GM18508 (cell line): ENCODE data around the gene CEP63.
"Not testable (repeated sequence)": the region's sequence is repeated elsewhere in the genome, so short reads cannot be mapped to it uniquely, and the experiment has no call there.

Source experiments
- ATAC-seq: cut with Tn5 transposase; IDR thresholded peaks from one replicate; pipeline ENCODE4 v1.9.1; 2021; ENCODE audit warnings: moderate number of reproducible peaks; ENCODE audit not compliant: insufficient read depth, unreplicated experiment

CEP63 gene

DNA sequence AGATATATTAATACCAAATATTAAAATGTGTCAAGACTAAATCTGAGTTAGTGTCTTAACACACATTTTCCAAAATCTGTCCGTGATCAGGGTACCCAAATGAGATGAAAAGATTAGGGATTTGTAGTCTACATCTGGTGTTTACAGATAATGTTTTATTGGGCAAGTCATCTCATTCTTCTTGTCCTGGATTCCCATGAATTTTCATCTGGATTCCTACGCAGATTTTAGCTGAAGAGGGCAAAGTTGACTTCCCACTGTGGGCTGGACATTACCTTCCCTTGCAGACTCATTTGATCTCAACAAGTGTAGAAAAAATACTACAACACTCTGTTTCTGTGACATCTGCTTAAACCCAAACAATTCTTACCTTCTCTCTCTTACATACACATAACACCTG lies 79.1 kb downstream of the CEP63 start:
- ATAC-seq: no peak

DNA sequence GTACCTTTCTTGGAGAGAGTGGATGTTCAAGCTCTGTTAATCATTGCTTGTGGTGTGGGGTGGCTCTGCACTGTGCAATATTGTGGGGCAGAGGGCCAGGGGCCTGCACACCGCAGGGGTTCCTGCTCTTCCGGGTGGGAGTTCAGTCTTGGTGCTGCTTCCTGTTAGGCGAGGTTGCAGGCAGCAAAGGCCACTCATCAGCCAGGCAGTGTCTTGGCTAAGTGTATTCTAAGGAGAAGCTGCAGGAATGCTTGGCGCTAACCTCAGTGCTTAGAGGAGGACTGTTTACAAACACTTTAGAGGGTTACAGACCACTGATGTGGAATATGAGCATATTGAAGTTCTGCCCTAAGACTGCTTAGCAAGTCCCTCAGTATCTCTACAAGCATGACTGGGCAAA lies 81.7 kb downstream of the CEP63 start:
- ATAC-seq: no peak

DNA sequence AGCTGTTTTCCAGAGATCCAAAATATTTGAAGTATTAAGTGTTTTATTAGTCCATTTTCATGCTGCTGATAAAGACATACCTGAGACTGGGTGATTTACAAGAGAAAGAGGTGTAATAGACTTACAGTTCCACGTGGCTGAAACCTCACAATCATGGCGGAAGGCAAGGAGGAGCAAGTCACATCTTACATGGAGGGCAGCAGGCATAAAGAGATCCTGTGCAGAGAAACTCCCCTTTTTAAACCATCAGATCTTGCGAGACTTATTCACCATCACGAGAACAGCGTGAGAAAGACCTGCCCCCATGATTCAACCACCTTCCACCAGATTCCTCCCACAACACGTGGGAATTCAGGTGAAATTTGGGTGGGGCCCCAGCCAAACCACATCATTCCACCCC lies 82.9 kb downstream of the CEP63 start:
- no peak for ATAC-seq

DNA sequence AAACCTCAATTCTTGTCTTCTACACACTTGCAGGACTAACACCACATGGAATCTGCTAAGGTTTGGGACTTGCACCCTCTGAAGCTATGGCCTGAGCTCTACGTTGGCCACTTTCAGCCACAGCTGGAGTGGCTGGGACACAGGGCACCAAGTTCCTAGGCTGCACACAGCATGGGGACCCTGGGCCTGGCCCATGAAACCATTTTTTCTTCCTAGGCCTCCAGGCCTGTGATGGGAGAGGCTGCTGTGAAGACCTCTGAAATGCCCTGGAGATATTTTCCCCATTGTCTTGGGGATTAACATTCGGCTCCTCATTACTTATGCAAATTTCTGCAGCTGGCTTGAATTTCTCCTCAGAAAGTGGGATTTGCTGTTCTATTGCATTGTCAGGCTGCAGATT lies 84.0 kb downstream of the CEP63 start:
- ATAC-seq: not testable (repeated sequence)

DNA sequence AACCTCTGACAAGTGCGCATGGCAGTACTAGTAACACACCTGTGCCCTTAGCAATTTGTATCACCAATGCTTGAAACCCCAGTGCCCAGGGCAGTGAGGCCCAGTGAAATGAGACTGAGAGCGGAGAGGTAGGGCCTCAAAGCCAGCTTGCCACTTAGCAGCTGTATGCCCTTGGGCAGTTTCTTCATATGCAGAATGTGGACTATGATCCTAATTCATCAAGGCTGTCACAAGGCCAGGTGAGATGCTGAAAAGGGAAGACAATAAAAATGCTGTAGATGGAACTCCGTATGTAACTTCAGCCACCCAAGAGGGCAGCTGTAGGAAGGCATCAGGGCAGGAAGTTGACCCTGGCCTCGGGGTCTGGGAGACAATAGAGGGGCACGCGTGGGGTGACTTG lies 90.6 kb downstream of the CEP63 start:
- ATAC-seq: no peak

DNA sequence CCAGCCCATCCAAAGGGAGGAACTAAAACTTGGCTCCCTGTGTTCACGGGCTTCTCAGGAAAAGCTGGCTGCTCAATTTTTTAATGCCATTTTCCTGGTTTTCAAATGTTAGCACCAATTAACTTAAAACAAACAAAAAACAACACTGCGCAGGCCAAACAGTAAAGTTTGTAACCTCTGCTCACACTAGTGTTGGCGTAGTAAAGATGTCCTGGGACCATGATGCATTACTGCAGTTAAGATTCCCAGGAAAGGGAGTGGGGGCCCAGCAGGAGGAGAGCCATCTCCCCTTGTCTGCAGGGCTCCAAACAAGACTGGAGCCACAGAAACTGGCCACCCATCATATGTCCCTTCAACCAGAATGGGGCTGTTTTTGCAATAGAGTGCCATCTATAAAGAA lies 91.0 kb downstream of the CEP63 start:
- ATAC-seq: no peak

DNA sequence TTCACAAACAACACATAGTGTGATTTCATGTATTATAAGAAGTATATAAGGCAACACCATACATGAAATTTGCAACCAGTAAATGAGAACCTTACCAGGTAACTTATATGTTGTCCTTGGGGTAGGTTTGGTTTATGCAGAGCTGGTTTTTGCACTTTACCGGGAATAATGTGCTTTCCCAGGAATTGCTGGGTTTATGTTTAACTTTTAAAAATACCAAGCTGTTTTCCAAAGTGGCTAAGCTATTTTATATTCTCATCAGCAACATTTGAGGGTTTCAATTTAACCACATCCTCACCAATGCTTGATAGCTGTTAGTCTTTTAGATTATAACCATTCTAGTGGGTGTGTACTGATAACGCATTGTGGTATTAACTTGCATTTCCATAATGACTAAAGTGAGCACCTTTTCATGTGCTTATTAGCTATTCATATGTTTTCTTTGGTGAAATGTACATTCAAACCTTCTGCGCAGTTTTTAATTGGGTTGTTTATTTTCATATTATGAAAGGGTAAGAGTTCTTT lies 93.3 kb downstream of the CEP63 start:
- no peak for ATAC-seq

DNA sequence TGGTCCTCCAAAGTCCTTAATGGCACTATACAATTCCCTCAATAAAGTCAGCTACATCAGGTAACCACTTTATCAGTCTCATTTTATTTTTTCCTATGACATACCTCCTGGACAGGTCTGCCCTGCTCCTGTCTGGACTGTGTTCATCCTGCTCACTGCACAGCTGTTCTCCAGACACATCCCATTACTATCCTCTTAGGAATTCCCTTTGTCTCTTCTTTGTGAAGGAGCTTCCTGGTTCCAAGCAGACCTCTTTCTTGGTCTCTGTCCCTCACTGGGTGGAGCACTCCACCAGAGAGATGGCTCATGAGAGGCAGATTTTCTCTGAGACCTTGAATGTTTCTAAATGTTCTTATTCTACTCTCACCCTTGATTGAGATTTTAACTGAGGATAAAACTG lies 104.9 kb downstream of the CEP63 start:
- ATAC-seq: no peak

DNA sequence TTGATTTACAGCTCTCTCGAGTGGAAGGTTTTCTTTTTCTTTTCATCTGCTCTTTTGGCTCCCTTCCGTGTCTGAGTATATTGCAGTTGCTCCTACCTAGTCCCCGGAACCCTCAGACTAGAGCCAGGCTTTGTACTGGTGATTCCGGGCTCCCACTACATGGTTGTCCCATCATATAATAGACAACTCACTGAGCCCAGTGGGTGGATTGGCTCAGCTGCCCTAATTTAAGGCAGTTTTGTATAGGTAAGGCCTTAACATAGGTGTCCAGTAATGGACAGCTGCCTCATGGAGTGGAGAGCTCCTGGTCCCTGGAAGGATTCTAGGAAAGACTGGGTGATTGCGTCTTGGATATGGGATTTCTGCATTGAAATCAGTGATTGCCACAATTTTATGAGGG lies 106.9 kb downstream of the CEP63 start:
- ATAC-seq: no peak

DNA sequence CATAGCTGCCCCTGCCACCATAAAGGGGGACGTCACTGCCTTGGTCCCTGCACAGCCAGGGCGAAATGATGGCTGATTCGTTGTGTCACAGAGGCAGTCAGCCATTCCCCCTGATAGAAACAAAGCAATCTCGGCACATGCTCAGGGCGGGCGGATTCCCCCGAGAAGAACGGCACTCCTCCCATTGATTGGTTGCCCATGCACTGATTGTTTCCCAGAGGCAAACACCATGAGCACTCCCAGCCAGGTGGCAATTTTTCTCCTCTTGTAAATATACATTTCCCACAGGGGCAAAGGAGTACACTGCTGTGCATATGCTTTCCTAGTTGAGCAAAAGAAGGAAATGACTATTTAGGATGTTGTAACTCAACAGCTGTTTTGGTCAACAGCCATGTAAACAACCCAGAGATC lies 108.5 kb downstream of the CEP63 start:
- no peak for ATAC-seq

DNA sequence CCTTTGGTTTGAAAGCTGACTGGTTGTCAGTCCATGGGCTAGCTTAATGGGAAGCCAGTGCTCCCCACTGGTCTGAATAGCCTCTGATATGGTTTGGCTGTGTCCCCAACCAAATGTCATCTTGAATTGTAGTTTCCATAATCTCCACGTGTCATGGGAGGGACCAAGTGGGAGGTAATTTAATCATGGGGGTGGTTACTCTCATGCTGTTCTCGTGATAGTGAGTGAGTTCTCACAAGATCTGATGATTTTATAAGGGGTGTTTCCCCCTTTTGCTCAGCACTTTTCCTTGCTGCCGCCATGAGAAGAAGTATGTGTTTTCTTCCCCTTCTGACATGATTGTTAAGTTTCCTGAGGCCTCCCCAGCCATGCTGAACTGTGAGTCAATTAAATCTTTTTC lies 109.1 kb downstream of the CEP63 start:
- not testable (repeated sequence) for ATAC-seq

DNA sequence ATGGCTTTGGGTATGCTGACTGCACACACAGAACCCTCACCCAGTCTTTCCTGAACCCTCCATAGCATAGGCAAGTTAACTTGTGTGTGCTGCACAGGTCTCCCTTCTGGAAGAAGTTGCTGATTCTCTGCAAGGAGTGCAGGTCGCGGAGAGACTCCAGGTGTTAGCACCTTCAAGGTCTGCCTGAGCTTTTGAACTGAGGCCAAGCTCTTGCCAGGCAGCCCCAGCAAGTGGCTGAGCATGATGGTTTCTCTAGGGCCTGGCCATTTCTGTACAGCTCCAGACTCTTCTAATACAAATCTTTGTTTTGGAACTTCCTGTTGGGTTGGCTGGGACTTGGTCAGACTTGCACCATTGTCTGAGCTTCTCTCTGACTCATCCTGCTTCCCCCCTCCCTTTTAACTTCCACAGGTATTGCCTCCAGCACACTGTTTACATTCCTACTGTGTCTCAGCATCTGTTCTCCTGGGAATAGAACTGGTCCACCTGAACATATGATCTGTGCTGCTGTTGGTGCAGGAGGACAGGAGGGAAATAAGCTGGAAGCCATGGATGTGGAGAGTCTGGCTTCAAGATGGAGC lies 111.6 kb downstream of the CEP63 start:
- ATAC-seq: no peak

DNA sequence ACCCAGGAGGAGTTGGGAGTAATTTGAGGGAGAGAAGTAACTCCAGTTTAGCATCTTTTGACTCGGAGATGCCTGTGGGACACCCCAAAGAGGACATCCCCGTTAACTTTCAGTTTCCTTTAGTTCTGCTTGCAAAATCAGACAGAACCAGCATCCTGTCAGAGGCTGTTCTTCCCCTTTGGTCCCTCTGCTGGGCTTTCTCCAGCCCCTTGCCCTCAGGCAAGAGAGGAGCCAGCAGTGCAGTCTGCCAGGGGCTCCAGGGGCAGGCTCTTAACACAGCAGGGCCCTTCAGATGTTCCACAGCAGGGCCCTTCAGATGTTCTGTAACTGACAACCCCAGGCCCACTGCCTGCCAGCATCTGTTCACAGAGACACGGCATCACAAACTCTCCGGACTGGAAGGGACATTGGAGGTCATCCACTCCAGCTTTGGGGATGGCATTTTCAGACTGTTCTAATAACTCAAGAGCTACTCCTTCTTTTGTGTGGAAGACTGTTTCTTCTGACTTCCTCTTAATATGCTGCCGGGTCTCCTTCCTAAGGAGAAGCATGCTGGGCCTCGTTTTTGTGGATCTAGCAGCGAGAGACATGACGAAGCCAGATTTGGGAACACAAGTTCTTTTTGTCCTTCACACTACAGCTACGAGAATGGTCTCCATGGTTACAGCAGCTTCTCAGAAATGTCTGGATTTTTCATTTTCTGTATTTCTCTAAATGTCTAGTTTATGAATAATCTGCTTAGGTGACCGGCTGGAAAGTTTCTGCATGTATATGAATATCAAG lies 113.1 kb downstream of the CEP63 start:
- no peak for ATAC-seq

DNA sequence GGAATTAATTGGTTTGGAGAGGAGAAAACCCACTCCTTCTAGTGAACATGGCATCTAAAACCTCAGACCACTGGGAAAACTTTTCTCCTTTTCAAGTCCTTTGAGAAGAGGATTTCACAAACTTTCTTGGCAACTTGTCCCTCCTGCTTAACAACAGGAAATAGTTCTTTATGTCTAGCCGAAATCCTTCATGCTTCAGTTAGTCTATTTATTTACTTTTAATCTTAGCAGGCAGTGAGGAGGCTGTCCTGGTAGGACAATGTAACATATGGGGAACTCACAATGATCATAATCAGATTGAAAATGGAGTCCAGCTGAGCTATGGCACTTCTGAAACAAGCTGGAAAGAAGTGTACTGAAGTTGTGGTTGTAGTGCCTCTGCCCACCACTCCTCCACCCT lies 114.3 kb downstream of the CEP63 start:
- ATAC-seq: no peak

DNA sequence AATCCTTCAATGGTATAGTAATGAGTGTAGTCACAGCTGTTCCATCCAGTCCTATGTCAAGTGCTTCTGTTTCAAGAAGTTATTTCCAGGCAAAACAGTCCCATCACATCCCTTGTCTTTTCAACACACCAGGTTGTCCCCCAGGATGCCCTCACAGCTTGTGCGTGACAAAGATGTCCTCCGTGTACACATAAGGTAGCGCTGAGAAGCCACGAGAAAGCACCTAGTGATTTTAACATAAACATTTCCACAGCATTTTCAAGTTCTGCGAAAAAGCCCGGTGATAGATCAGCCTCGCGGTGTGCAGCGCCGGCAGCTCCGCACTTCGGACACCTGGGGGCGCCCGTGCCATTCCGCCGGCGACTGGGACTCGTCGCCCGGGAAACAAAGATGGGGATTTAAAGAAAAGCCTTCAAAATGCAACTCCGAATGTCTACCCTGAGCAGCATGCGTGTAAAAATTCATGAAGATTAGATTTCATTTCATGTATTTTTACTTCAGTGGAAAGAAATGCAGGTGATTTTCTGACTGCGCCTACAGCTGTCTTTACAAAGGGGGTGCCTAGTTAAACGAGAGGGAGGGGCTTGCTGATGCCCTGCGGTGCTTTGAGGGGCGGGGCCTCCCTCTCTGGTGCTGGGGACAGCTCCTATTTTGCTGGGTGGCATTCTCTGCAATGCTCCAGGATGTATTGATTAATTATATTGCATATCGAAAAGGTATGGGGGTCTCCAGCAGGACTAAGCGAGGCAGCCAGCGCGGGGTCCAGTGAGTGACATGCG lies 115.0 kb downstream of the CEP63 start:
- no peak for ATAC-seq

DNA sequence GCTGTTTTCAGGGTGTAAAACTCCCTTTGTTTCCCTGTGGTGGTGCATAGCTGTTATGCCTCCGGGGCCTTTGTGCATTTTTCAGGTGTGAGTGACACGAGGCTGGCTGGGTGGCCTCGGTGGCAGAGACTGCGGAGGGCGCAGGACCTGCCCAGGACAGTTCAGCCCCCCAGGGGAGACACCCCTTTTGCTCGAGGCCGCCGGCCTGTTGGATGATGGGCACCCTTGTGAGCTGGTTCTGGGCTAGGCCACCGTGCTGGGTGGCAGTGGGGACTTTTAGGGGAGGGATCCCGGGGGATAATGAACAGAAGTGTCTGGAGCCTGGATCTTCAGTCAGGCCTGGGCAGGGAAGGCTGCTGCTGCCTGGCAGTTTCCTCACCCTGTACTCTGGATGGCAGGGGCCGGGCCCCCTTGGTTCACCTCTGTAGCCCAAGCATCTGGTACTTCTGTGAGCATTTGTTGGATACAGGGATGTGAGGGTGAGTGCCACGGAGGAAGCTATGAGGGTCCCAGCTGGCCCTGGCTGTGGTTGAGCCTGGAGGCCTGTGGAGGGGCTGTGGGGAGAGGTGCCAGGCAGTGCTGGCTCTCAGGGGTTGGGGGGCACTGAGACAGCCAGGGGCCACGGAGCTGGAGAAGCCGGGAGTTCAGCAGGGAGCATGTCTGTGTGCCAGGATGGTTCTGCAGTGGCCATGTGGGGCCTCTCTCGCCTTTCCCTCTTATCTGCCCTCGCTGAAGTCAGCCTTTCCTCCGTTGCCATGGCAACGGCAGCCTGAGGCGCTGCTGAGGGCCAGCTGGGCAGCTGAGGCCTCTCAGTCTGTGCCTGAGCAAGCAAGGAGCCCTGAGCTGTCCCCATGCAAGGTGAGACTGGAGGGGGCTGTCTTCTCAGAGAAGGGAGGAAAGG lies 115.9 kb downstream of the CEP63 start:
- ATAC-seq: no peak

DNA sequence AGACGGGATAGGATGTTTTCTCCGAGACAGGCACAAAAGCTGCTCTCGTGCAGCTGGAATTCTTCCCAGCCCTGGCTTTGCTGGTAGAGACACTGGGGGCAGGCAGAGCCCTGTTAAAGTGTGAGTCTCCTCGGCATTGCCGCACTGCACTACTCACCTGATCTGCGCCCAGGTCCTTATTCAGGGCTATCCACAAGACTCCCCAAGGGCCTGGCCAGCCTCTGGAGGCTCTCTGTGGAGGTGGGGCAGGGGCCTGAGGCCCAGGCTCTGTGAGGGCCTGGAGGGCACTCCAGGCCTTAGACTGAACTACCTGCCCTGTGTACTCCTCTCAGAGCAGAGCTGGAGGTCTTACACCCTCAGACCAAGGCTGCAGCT lies 116.6 kb downstream of the CEP63 start:
- no peak for ATAC-seq

DNA sequence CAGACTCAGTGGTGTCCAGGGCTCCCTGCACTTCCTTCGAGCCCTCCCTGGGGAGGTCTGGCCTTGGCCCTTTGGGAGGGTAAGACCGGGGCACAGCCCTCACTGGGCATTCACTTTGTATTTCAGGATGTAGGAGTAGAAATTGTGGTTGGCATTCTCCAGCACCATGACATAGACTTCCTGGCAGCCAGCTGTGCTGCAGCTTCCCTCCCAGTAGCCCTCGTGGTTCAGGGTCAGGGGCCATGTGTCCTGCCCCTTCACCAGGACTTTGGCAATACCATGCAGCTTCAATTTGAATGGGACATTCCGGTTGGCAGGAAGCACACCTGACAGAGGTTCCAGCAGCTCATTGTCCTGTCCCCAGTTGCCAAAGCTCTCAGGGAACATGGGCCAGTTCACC lies 117.6 kb downstream of the CEP63 start:
- no peak for ATAC-seq

DNA sequence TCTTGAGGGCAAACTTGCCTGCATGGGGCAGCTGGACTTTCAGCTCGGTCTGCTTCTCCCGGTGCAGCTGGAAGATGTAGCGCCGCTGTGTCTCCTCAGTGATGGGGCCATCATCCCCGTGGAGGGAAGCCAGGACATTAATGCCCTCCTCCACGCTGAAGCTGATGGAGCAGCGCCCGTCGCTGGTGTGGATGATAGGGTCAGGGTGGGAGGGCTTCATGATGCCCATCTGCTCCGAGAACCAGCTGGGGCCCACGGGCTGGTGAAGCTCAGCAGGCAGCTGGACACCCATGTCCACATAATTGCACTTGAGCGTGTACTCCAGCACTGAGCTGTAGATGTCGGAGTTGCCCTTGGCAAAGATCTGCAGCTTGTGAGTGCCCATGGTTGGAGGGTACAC lies 118.1 kb downstream of the CEP63 start:
- ATAC-seq: no peak

DNA sequence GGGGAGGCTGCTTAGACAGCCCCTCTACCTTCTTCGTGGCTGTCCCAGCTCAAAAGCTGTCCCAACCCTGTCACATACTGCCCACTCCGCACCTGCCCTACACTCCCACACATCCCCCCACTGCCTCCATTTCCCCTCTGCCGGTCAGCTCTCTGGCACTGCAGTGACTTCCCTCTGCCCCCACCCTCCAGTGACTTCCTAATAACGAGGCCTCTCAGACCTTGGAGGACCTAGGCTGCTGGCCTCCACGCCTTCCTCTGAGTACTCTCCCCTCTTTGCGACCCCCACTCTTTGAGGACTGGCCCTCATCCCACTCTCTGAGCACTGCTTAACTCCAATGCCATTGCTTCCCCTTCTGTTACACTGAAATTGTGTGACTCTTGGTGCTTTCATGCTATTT lies 119.7 kb downstream of the CEP63 start:
- ATAC-seq: no peak
